ENCODE data around the gene DIAPH2.

The DIAPH2 gene

DNA sequence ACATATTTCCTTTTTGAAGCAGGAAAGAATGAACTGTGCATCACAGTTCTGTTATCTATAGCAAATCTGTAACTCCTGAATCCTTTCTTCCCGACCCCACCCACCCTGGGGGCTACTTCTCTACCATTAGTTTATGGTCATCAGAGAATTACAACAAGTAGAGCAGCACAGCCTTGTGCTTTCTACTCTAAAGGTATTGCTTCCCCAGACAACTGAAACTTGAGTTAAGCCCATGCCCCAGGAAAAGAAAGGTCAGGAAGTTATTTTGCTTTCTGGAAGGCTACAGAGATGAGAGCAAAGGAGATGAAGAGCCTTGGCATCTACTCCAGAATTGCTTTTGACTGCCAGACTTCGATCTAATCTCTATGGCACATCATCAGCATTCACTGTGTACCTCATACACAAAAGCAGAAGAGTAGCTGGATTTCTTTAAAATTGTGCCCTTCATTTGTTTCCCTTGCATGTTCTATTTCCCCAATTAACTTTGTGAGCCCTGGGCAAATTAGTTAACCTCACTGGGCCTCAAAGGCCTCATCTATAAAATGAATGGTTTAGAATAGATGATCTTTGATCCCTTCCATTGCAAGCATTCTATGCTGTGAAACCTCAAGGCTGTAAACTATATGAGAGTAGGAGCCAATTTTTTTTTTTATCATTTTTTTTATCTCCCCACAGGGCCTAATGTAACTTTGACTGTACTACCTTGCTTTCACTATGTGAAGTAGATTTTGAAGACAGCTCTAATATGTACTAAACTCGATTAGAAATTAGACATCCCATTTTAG lies 794.7 kb downstream of the DIAPH2 start:
- TF ChIP-seq, protein P1, sequence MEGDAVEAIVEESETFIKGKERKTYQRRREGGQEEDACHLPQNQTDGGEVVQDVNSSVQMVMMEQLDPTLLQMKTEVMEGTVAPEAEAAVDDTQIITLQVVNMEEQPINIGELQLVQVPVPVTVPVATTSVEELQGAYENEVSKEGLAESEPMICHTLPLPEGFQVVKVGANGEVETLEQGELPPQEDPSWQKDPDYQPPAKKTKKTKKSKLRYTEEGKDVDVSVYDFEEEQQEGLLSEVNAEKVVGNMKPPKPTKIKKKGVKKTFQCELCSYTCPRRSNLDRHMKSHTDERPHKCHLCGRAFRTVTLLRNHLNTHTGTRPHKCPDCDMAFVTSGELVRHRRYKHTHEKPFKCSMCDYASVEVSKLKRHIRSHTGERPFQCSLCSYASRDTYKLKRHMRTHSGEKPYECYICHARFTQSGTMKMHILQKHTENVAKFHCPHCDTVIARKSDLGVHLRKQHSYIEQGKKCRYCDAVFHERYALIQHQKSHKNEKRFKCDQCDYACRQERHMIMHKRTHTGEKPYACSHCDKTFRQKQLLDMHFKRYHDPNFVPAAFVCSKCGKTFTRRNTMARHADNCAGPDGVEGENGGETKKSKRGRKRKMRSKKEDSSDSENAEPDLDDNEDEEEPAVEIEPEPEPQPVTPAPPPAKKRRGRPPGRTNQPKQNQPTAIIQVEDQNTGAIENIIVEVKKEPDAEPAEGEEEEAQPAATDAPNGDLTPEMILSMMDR (conservative IDR thresholded peaks at IDR 0.05; ENCODE audit: low read depth, low read length) = no peak
- no peak for DNase-seq (ENCODE audit: low read depth)
- H3K4me3 ChIP-seq (ENCODE audit: low read length) = no peak overlapping the region

GRCh38 chrX:97481228-97481627 lies 796.6 kb downstream of the DIAPH2 start:
- no peak overlapping the region for H3K4me3 ChIP-seq (ENCODE audit: low read length)
- no peak for DNase-seq (ENCODE audit: low read depth)
- TF ChIP-seq, protein P1 (conservative IDR thresholded peaks at IDR 0.05; ENCODE audit: low read depth, low read length) = no peak

GRCh38 chrX:97482666-97483300 lies 798.1 kb downstream of the DIAPH2 start:
- TF ChIP-seq, protein P1 (conservative IDR thresholded peaks at IDR 0.05; ENCODE audit: low read depth, low read length) = no peak
- no peak overlapping the region for H3K4me3 ChIP-seq (ENCODE audit: low read length)
- DNase-seq (ENCODE audit: low read depth) = no peak

GRCh38 chrX:97490656-97491055 lies 806.0 kb downstream of the DIAPH2 start:
- TF ChIP-seq, protein P1 (conservative IDR thresholded peaks at IDR 0.05; ENCODE audit: low read depth, low read length) = no peak
- DNase-seq (ENCODE audit: low read depth) = no peak
- H3K4me3 ChIP-seq (ENCODE audit: low read length) = no peak overlapping the region

DNA sequence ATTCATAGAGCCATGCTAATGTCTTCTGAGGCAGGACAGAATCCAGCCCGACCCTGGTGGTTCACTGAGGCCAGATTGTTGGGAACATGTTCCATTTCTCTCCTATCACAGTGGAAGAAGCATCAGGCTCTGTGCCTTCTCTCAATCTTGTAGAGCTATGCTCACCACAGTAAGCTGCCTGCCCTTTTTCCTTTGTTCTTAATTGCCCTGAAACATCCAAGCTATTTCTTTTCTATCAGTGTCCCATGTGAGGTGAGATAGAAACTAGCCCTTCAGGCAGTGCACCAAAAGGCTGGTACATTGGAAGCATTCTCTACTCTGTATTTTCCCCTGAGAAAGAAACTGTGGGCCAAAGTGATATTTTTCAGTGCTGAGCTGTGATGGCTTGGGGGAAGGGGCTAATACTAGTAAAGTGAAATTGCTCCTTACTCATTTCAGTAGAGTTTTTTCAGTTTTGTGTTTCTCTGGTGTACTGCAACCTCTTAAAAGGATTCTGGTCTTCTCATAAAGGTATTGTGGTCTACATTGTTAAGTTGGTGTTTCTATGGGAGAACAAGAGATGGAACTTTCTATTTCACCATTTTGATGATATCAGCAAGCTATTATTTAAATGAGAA lies 810.2 kb downstream of the DIAPH2 start:
- no peak overlapping the region for H3K4me3 ChIP-seq (ENCODE audit: low read length)
- no peak for DNase-seq (ENCODE audit: low read depth)
- TF ChIP-seq, protein P1 (conservative IDR thresholded peaks at IDR 0.05; ENCODE audit: low read depth, low read length) = no peak

DNA sequence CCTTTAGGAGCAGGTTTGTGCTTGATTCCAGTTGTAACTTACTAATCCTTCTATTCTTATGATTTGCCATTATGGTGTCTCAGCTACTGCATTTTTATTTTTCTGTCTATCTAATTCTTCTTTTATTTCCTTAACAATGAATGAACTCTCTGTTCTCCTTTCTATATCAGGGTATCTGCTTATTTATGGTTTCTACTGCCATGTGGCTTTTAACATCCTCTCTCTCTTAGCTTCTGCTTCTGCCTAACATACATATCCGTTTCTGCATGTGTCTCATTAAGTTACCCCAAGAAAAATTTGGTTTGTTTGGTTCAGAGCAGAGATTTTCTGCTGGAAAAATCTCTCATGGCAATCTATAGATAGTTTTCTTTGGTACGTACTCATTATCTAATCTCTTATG lies 813.5 kb downstream of the DIAPH2 start:
- DNase-seq (ENCODE audit: low read depth) = no peak
- no peak overlapping the region for H3K4me3 ChIP-seq (ENCODE audit: low read length)
- TF ChIP-seq, protein P1 (conservative IDR thresholded peaks at IDR 0.05; ENCODE audit: low read depth, low read length) = no peak

All from retinal pigment epithelial cell (primary cell).